HG02610 (cell line): ENCODE measurements around the gene GPS1.
"Not testable (repeated sequence)": the region's sequence is repeated elsewhere in the genome, so short reads cannot be mapped to it uniquely, and the experiment has no call there.

Experiments
- ATAC-seq: cut with Tn5 transposase; IDR thresholded peaks from one replicate; pipeline ENCODE4 v1.9.1; 2021; ENCODE audit warnings: mild to moderate bottlenecking, moderate library complexity; ENCODE audit not compliant: unreplicated experiment

The GPS1 gene

DNA sequence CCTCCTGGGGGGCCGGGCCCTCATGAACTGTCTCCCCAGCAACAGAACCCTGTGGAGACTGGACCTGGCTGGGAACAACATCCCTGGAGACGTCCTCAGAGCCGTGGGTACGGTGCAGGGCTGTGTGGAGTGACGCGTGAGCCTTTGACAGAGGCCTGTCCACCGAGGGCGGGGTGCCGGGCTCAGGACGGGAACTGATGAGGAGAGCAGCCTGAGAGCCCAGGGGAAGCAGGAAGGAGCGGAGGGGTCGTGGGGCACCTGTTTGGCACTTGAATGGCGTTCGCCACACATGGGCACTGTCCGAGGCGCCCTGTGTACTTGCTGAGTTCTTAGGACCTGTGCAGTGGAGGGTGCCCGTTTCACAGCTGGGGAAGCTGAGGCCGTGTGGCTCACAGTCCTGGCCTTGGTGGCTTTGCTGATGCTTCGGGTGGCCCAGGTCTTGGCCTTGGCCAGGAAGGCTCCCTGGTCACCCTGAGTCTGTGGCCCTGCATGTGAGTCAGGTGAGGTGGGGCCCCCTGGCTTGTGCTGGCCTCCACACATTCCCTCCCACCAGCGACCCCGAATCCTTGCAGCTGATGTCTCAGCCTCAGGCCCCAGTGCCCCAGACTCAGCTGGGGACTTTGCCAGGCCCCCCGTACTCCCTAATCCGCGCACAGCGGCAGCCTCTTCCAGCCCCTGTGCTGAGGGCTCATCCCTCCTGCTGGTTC, 26.1 kb upstream of the GPS1 start:
- ATAC-seq = no peak

DNA sequence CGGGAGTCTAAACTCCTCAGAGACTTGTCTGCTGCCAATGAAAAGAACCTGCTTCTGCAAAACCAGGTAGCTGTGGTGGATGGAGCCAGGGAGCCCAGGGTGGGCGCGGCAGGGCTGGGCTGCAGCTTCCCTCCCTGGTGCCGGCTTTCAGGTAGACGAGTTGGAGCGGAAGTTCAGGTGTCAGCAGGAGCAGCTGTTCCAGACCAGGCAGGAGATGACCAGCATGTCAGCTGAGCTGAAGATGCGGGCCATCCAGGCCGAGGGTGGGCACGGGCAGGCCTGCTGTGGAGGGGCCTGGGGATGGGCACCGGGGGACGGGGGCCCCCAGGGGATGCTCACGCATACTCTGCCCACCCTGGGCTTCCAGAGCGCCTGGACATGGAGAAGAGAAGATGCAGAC, 23.5 kb upstream of the GPS1 start:
- no peak for ATAC-seq

DNA sequence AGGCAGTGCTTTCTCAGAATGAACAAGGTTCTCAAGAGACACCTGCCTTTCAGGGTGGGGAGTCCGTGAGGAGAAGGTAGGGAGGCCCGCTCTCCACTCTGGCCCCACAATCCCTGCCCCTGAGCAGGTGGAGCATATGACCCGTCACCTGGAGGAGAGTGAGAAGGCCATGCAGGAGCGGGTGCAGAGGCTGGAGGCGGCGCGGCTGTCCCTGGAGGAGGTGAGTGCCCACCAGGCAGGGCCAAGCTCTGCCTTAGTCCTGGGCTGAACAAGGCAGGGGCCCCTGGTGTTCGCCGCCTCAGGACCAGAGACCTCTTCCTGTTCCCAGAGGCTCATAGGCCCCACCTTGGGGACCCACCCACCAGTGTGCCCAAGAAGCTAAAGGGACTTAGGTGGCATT, 22.7 kb upstream of the GPS1 start:
- no peak for ATAC-seq

DNA sequence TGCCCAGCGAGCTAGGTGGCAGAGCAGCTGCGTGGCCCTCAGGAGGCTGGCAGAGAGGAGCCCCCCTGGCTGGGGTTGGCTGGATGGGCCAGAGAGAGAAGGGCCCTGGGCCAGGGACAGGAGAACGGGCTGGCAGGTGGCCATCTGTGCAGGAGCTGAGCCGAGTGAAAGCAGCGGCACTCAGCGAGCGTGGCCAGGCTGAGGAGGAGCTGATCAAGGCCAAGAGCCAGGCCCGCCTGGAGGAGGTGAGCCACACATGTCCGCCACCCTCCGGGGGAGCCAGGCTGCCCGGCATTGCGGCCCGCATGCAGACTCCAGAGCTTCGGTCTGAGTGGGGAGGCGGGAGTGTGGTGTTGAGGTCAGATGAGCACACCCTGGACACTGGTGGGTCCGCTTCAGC, 22.3 kb upstream of the GPS1 start:
- ATAC-seq = no peak

DNA sequence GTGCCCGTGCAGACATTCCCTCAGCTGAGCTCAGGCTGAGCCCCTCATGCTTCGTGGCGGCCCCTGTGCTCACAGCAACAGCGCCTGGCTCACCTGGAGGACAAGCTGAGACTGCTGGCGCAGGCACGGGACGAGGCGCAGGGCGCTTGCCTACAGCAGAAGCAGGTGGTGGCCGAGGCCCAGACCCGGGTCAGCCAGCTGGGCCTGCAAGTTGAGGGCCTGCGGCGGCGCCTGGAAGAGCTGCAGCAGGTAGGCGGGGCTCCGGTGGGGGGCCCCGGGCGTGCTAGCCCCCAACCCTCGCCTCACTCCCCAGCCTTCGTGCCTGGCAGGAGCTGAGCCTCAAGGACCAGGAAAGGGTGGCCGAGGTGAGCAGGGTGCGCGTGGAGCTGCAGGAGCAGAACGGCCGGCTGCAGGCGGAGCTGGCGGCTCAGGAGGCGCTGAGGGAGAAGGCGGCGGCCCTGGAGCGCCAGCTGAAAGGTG, 21.7 kb upstream of the GPS1 start:
- ATAC-seq = no peak

DNA sequence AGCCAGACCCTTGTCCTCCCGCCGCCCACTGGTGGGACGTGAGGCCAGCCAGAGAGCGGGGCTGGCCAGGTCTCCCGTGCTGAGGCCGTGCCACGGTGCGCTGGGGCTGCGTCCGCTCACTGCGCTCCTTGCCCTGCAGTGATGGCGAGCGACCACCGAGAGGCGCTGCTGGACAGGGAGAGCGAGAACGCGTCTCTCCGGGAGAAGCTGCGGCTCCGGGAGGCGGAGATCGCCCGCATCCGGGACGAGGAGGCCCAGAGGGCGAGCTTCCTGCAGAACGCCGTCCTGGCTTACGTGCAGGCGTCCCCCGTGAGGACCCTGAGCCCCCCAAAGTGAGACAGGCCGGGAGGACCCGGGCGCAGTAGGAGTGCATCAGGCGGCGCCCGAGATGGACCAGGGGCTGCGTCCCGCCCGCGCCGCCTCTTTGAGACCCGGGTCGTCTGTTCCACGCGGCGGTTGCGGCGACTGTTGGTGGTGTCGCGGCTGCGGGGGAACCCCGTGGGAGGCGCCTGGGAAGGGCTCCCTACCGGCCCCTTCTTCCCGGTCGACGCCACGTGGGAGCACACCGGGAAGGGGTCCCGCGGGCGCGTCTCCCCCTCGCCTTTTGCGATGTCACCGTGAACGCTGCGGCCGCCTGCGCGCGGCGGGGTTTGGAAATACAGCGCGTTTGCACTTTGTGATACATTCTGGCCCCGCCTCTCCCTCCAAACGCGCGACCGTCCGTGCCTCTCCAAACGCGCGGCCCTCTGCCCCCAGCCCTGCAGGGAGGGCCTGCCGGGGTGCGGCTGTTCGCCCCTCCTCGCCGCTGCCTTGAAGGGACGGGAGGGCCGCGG, 21.0 kb upstream of the GPS1 start:
- ATAC-seq = peak; percentile 45

DNA sequence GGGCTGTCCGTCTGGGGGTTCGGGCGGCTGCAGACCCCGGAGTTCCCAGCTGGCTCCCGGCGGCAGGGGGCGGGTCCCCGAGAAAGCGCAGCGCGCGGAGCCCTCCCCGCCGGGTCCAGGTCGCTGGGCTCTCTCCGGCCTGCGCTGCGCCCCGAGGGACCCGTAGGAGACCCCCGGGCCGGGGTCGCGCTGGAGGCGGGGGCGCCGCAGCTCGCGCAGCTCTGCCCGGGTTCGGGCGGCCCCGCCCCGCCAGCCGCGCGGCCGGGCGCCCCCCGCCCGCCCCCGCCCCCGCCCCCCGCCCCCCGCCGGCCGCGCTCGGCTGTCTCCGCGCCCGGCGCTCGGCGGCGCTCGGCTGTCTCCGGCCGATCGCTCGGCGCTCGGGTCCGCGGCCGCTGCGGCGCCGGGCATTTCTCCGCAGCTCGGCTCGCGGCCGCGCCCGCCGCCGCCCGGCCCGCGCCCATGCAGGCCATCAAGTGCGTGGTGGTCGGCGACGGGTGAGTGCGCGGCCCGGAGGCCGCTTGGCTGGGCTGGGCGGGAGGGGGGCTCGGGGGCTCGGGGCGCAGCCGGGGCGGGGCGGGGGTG, 20.3 kb upstream of the GPS1 start, which contains the start of gene RAC3:
Gene RAC3, plus strand, starts transcription at position 376 of the 582 bp plus-strand sequence. Its CDS starts 84 bp downstream, at position 460.
- no peak for ATAC-seq

DNA sequence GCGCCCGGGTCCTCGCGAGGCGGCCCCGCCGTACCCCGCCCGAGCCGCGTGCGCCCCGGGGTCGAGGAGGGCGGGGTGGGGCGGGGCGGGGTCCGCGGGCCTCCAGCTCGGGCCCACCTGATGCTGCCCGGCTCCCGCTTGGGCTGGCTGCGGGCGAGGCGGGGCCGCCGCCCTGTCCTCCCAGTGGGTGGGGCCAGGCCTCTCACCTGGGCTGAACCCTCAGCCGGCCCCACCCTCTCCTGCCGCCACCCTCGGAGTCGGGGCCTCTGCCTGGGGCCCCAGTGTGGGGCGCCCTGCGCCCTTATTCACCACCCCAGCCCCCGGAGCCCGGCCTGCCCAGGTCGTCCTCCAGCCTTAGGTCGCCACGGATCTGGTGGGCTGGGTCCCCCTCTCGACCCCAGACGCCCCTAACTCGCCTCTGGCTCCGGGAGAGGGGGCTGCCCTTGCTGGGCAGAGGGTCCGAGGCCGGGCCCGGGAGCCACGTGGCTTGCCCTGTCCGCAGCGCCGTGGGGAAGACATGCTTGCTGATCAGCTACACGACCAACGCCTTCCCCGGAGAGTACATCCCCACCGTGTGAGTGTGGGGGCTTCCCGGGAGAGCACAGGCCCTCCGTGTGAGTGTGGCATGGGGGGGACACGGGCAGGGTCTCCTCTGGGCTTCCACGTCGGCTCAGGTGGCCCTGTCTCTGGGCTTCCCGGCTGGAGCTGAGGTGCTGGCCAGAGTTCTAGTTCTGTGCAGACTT, 19.6 kb upstream of the GPS1 start:
- ATAC-seq = no peak

DNA sequence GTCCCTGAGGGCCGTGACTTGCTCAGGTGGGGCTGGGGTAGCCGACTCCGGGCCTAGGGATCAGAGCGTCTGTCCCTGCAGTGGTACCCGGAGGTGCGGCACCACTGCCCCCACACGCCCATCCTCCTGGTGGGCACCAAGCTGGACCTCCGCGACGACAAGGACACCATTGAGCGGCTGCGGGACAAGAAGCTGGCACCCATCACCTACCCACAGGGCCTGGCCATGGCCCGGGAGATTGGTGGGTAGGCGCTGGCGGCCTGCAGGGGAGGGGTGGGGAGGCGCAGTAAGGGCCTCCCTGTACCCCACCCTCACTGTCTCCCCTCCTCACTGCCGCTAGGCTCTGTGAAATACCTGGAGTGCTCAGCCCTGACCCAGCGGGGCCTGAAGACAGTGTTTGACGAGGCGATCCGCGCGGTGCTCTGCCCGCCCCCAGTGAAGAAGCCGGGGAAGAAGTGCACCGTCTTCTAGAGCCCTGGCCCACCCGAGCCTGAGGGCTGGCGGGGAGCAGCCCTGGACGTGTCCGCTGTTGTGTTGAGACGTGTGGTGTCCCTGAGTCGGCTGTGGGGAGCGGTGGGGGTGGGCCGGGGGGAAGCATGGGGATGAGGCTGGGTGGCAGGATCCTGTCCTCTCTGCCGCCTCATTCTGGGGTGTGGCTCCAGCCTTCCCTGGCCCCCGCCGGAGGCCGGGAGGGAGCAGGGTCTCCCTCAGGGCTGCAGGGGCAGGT, 18.2 kb upstream of the GPS1 start:
- ATAC-seq = no peak

DNA sequence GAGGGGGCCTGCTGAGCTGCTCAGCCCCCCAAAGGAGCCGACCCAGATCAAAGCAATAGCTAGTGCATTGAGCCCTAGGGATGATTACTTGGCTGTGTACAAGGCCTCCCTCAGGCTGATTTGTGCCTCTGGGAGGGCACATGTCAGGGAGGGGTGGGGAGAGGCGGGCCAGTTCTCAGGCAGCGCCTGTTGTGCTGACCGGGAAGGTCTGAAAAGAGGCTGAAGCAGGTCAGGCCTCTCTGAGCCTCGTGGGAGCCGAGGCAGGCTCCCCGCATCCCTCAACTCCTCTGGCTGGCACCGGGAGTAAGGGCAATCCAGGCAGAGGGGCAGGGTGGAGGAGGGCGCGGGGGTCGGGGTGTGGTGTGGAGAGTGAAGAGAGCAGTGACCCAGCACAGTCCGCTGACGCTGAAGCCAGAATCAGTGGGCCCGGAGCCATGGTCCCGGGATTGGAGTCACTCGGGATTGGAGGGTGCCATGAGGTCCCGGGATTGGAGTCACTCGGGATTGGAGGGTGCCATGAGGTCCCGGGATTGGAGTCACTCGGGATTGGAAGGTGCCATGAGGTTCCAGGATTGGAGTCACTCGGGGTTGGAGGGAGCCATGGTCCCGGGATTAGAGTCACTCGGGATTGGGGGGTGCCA, 17.2 kb upstream of the GPS1 start:
- ATAC-seq = no peak

DNA sequence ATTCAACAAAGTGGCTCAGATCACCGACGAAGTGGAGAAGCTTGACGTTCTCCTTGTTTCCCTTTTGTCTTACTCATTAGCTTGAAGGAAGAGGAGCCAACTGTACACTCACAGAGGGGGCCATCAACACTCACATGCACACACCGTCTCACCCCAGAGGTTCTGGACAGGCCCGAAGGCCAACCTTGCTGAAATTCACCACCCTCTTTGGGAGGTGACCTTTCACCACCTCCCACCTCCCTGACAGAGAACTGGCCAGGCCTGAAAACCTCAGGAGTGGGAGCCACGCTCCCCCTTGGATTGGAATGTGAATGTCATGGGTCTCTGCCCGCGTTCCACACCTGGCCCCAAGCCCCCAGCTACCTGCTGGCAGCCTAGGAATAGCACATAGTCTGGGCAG, 16.2 kb upstream of the GPS1 start:
- ATAC-seq = no peak

DNA sequence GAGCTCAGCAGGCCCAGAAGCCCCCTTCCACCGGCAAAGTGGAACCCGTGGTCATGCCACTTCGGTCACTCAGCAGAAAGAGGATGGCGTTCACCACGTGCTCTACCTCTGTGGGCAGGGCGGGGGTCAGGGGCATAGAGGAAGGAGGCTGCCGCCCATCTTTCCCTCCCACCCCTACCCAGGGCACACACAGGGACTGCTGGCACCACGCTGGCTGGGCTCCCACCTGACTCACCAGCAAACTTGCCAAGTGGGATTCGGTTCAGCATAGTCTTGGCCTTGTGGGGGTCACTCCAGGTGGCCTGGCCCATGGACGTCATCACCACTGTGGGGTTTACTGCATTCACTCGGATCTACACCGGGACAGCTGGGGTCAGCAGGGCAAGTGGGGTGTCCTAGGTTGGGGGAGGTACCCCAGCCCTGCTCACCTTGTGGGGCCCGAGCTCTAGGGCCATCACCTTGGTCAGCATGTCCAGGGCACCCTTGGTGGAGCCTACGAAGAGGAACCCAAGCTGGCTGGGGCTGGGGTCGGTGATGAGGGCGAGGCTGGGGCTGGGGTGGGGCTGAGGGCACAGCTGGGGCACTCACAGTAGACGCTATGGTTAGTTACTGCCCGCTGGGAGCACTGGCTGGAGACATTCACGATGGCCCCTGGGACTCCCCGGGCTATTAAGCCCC, 15.6 kb upstream of the GPS1 start:
- ATAC-seq = no peak

DNA sequence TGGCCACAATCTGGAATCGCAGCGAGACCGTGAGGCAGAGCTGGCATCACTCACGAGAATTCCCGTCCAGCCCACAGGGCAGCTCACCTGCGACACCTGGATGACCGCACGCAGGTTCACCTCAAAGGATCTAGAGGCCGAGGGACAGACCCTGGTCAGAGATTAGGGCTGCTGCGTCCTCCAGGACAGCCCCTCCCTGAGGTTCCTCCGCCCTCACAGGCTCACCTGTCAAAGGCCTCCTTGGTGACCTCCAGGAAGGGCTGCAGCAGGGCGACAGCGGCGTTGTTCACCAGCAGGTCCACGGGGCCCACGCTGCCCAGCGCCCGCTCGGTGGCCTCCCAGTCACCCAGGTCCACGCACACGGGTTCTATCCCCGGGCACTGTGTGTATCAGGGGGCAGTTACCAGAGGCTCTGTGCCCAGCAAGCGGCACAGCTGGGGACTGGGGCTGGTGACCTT, 15.0 kb upstream of the GPS1 start:
- ATAC-seq = no peak

DNA sequence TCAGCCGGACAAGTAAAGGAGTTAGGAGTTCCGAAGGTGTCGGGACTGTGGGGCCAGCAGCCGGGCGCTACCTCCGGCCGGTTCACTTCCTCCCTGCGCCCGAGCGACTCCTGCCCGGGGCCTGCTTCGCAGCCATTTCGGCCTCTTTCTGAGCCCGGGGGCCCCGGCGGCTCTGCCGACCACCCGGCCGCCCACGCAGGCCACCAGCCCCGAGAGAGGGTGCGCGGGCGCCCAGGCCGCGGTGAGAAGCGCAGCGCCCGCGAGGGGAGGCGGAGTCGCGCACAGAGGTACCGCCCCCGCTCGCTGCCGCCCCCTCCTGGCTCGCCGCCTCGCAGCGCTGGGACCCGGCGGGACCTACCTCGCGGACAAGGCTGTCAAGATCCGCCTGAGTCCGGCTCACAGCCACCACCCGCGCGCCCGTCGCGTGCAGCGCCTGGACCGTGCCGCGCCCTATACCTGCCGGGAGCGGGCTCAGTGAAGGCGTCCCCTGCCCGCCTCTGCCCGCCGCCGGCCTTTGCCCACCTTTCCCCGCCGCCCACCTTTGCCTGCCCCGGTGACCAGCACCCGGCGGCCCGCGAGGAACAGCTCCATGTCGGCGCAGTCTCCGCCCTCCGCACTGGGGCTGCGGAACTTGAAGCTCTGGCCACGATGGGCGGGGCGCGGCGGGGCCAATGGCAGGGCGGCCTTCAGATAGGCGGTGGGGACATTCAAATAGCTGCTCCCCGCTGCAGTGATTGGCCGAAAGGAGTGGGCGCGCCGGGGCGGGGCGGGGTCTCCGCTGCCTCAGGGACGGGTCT, 14.4 kb upstream of the GPS1 start, which contains the start of gene DCXR:
Gene DCXR, minus strand, starts transcription at position 606 of the 797 bp plus-strand sequence. Its CDS starts 15 bp downstream, at position 591.
- peak; percentile 91 for ATAC-seq

DNA sequence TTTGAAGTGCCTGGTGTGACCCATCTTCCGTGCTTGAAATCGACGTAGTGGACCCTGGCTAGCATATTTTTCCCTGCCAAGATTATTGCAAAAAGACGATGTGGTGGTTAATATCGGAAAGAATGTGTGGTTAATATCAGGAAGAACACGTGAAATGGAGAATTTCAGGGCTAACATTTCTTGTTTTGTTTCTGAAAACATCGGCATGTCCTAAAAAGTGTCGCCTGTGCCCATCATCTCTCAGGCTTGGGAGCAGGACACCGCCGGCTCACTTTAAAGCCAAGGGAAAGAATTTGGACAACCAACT, 13.9 kb upstream of the GPS1 start:
- ATAC-seq = no peak

DNA sequence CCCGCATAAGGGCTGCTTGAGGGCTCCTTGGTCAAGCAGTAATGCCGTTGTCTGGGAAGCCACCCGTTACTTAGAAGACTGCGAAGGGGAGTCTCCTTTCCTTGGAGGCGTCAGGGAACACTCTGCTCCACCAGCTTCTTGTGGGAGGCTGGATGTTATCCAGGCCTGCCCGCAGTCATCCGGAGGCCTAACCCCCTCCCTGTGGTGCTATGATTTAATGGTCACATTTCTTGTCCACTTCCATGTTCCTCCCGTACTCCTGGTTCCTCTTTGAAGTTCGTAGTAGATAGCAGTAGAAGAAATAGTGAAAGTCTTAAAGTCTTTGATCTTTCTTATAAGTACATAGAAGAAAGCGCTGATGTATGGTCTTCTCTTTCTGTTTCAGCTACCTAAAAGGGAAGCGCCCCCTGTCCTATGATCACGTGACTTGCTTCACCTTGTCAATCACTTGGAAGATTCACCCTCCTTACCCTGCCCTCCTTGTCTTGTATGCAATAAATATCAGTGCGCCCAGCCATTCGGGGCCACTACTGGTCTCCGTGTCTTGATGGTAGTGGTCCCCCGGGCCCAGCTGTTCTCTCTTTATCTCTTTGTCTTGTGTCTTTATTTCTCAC, 12.8 kb upstream of the GPS1 start:
- not testable (repeated sequence) for ATAC-seq

DNA sequence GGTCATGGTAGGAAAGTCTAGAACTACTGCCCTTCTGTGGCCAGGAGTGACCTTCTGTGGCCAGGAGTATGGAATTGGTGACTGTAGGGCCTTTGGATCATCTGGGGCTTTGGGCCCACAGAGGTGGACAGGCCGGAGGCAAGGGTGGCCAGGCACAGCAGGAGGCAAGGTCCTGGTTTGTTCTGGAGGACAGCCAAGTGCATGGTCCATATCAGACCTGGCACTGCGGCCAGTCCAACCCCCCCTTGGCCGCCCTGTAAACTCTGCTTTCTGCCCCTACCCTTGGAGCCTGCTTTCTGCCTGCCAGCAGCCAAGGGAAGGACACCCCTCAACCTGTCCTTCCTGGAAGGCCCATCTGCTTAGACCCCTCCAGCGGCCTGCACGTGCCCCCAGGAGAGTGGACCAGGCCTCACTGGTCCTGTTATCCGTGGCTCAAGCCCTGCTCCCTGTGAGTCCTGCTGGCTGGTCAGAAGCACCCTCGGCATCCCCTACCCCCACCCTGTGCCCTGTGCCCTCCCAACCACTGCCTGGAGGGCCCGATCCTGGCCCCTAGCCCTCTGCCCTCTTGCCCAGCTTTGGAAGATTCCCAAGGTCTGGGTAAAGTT, 11.9 kb upstream of the GPS1 start:
- no peak for ATAC-seq
